SKM-1 treated with dmso at 0.1 percent for 144 hours (cell line): ENCODE data around the gene EIF4E3.

ENCODE experiments used
- DNase-seq: peaks from one replicate; lab custom pipeline; 2025; ENCODE audit not compliant: unreplicated experiment; lab: John Stamatoyannopoulos, UW

The EIF4E3 gene

DNA sequence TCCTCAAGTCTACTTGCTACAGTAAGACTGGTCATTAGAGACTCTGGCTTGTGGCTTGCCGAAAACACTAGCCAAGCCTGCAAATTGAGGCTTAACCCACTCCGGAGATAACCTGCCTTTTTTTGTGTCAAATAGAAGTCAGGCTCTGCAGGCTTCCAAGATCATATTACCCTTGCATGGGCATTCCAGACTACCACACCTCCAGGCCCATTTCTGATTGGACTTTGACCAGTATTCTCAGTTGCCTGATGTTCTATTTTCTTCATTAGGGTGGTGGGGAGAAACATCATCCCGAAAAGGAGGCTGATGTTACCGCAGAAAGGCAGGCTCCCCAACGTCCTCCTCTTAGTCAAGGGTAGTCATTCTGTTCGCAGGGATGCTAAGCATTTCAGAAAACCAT is 73.6 kb downstream of the EIF4E3 start:
- DNase-seq: no peak

DNA sequence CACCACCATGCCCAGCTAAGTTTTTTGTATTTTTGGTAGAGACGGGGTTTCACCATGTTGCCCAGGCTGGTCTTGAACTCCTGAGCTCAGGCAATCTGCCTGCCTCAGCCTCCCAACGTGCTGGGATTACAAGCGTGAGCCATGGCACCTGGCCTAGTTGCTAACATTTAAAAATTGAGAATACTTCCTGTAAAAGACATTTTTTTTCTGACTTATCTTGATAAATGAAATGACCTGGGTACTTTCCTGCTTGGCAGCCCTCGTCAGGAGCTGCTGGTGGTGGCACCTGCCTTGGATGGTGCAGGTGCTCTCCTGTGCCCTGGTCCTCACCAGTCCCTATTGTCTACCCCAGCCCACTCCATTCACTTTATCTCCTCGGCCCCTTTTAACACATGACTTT is 74.8 kb downstream of the EIF4E3 start:
- DNase-seq: no peak

DNA sequence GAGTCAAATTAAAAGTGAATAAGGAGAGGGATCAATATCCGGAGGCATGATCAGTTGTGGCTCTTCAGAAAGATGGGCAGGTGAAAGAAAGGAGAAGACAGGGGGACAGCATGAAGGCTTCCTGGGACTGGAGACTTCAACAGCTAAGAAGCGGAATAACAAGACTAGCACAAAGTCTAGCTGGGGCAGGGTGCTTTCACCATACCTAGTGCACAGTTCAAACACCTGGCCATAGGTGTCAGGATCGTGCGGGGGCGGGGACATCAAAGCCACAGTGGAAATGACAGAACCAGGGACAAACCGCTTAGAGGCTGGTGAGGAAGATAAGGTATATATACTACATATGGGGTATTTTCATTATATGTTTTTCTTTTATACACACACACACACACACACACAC is 75.4 kb downstream of the EIF4E3 start:
- DNase-seq: no peak

GRCh38 chr3:71647751-71648150 is 77.5 kb downstream of the EIF4E3 start:
- DNase-seq: no peak

DNA sequence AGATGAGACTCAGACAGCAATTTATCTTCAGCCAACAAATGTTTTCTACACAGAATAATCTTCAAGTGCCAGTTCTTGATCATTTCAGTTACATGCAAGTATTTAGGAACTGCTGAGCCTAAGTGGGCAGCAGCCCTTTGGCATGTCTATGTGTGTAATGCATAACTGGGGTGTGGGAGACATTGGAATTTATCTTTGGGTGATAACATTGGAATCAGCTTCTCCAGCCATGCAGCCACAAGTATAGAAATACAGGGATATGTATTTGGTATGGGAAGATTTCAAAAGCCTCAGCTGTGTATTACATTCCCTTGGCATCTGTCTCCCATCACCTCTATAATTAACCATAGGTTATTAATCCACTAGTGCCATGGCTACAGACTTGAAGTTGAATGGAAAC is 78.2 kb downstream of the EIF4E3 start:
- no peak for DNase-seq

DNA sequence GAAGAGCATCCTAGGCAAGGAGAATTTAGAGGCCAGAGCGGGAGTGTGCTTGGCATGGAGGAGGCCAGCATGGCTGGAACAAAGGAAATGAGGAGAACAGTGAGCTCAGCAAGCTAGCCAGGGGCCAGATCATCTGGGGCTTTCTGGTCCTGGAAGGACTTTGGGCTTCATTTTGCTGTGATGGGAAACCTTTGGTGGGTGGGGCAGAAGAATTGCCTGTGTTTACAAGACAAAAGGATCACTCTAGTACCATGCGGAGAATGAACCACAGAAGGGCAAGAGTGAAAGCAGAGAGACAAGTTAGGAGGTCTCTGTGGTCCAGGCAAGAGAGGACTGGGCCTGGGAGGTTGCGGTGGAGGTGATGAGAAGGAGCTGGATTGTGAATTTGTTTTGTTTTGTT is 80.1 kb downstream of the EIF4E3 start:
- DNase-seq: no peak

- DNase-seq: no peak
Observed at GRCh38 chr3:71641674-71642073, 83.5 kb downstream of the EIF4E3 start.

- DNase-seq: peak; percentile 54
Observed at GRCh38 chr3:71640331-71640983, 84.7 kb downstream of the EIF4E3 start.

DNA sequence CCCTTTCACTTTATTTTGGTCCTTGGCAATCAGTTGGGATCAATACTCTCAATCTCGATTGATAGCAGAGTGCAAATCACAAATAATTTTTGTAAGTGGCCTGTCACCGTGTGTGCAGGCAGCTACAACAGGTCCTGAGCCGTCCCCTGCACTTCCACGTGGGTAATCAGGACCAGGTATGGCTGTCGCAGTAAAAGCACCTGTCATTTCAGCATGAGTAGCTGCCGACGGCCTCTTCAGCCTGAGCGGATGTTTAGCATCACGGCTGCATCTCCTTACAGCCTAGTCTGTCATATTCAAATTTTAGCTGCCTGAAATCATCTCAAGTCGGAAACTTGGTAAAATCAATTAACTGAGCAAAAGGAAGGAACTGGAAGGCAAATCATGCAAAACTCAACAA is 88.7 kb downstream of the EIF4E3 start:
- DNase-seq: no peak

- DNase-seq: no peak
Observed at GRCh38 chr3:71636001-71636400, 89.2 kb downstream of the EIF4E3 start.

DNA sequence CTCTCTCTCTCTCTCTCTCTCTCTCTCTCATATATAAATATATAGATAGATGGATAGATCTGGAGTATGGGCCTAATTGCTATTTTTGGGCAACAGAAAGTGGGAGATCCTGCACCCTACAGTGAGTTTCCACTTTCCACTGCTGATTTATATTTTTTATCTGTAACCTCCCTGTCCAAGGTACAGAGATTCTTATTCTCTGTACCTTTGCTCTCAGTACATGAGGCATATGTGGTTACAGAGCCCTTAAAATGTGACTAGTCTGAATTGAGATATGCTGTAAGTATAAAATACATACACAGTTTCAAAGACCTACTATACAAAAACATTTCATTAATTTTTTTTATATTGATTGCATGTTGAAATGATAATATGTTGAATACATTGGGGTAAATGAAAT is 90.5 kb downstream of the EIF4E3 start:
- DNase-seq: no peak

DNA sequence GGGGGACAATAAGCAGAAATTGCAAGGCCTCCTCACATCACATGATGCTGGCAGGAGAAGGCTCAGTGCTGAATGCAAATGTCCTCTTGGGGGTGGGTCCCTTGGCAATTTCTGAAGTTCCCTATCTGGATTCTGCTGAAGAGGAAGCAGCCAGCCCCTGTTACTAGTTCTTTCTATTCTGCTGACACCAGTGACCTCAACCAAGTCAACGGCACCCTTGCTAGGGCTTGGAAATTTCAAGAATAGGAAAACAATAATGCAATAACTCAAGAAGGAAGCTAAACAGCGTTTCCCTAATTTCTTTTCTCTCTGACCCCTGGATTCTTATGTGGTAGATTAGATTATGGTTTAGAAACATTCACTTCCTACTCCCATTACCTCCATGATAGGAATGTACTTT is 95.5 kb downstream of the EIF4E3 start:
- DNase-seq: peak; percentile 81

GRCh38 chr3:71629289-71629688 is 95.9 kb downstream of the EIF4E3 start:
- DNase-seq: no peak

GRCh38 chr3:71628522-71628921 is 96.7 kb downstream of the EIF4E3 start:
- DNase-seq: no peak

DNA sequence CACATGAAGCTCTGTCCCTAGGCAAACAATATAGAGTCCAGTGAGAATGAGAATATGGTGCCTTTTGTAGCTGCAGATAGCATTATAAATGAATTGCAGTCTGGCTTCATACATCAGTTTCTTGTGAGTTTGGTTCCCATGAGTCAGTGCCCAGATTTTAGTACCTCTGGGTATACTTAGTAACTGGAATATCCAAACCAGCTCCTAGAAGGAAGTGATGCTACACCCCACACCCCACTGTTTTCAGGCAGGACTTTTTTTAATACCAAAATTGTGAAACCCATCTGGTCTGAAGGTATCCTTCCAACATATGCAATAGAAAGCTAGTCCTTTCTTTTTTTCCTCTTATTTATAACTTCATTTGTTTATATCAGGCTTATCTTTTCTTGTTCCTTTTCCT is 99.5 kb downstream of the EIF4E3 start:
- no peak for DNase-seq
